GM18867 (cell line): ENCODE data around the gene GIT1.
A peak's percentile ranks its signal among the peaks of the same experiment; 100 is the strongest.

Experiments
- ATAC-seq: cut with Tn5 transposase; IDR thresholded peaks from one replicate; pipeline ENCODE4 v1.9.1; 2021; ENCODE audit warnings: mild to moderate bottlenecking, moderate library complexity; ENCODE audit not compliant: unreplicated experiment

Gene GIT1, protein sequence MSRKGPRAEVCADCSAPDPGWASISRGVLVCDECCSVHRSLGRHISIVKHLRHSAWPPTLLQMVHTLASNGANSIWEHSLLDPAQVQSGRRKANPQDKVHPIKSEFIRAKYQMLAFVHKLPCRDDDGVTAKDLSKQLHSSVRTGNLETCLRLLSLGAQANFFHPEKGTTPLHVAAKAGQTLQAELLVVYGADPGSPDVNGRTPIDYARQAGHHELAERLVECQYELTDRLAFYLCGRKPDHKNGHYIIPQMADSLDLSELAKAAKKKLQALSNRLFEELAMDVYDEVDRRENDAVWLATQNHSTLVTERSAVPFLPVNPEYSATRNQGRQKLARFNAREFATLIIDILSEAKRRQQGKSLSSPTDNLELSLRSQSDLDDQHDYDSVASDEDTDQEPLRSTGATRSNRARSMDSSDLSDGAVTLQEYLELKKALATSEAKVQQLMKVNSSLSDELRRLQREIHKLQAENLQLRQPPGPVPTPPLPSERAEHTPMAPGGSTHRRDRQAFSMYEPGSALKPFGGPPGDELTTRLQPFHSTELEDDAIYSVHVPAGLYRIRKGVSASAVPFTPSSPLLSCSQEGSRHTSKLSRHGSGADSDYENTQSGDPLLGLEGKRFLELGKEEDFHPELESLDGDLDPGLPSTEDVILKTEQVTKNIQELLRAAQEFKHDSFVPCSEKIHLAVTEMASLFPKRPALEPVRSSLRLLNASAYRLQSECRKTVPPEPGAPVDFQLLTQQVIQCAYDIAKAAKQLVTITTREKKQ

DNA sequence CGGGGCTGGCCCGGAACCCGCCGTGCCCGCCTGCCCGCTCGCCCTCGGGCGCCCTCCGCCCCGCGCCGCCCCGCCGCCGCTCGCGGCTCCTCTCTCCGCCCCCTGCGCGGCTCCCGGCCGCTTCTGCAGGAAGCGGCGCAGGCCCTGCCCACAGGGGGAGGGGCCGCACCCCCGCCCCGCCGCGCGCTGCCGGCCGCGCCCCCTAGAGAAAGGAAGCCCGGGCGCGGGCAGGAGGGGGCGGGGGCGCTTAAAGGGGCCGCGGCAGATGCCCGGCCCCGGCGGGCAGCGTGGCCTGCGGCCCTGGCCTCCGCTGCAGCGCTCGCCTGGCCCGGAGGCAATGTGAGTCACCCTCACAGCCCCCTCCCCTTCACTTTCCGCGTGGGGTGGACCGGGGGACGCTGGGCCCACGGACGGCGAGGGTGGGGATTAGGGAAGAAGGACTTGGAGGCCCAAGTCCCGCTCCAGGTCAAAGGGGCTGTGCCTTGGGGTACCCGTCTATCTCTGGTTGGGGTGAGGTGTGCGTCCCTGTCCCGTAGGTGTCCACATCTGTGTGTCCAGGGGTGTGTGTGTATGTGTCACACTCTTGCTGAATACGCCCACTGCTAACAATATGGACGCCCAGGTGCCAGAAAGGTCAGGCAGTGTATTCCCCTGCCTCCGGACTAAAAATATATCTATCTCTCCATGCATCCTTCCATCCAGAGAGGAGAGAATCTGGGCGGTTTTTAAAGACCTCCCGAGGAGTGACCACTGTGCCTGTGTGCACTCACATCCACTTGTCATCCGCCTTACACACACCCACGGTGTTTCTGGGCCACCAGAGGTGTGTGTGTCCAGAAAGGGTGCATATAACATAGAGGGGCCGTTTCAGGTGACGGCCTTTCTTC is at the start of gene GIT1:
Gene GIT1, minus strand, starts transcription at position 125 of the 887 bp plus-strand sequence. CDS start 270 bp downstream, outside the sequence.
- peak; percentile 61 for ATAC-seq

DNA sequence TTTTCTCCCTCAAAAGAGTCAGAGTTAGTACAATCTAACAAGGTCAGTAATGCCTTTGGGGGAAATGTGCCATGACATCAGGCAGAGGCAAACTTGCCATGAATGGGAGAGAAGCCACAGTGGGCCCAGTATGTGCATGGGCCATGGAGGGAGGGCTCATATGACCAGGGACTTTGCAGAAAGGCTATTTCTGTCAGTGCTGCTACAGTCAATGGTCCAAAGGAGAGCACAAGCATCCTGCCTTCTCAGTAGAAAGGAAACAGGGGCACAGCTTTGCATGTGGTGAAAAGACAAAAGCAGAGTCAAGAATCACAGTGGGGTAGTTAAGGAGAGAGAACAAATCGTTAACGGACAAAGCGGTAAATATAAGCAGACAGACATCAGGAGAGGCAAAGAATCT is 44.4 kb upstream of the GIT1 start:
- no peak for ATAC-seq

DNA sequence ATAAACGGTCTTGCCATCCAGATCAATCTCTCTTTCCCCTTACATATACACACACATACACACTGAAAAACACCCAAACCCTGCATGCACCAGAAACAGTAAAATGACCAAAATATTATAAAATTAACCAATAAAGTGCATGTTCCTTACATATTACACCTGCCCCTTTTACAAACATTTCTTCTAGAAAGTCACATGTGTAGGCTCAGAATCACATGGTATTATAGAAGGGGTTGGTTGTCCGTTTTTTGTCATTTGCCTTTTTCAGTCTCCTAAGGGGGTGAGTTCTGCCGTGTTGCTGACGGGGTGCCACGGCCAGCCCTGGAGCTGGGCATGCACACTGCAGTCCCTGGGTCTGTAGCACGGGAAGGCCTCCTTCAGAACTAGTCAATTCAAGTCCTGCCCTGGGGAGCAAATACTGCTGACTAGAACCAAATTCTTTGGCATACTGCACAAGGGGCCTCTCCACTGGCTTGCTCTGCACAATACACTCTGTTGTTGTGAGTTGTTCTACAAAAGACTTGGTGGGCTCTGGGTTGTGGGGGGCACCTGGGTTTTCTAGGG is 41.3 kb upstream of the GIT1 start:
- ATAC-seq = no peak

DNA sequence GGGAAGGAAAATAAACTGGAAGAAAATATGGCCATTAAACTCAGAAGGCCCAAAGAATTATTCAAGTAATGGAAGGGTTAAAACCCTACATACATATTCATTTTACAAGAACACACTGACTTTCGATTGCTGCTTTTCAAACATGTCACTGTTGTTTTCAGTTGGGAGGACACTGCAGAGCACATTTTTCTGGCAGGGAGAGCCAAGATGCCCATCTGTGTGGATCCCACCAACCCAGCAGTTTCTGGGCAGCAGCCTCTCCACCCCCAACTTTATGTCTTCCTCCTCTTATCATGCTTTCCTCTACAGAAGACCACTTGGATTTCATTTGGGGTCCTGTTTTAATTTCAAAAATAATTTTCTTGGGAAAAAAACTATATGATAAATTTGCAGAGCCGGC is 40.4 kb upstream of the GIT1 start:
- no peak for ATAC-seq

DNA sequence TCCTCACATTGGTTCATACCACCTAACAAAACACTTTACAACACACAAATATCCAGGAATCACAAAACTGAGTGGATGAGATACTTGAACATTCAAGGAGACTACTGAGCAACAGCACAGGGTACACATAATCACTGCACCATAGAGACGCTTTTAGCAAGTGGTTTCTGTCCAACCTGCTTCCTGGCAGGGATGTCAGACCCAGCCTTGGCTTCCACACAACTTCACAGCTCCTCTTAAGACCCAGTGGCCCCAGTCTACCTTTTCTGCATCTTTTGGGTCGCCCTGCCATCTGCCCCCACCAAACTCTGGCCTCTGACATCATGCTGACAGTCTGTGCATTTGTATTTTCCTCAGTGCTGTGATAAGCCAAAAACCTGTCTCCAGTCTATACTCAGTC is 39.2 kb upstream of the GIT1 start:
- no peak for ATAC-seq

DNA sequence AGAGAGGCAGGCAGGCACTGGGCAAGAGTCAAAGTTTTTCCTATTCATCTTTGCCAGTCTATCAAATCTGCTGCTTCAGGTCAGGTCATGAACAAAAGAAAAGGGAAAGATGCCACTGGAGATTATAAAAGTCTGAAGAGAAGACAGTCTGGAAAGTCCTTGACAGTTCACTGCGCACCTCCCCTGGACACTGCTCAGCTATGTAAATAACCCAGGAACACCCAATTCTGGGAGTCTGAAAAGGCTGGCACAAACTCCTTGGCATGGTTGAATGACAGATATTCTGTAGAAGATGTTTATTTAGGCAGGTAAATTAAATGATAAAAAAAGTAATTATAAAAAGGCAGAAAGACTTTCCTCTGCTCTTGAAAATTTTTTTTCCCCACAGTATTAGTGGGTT is 38.5 kb upstream of the GIT1 start:
- no peak for ATAC-seq

DNA sequence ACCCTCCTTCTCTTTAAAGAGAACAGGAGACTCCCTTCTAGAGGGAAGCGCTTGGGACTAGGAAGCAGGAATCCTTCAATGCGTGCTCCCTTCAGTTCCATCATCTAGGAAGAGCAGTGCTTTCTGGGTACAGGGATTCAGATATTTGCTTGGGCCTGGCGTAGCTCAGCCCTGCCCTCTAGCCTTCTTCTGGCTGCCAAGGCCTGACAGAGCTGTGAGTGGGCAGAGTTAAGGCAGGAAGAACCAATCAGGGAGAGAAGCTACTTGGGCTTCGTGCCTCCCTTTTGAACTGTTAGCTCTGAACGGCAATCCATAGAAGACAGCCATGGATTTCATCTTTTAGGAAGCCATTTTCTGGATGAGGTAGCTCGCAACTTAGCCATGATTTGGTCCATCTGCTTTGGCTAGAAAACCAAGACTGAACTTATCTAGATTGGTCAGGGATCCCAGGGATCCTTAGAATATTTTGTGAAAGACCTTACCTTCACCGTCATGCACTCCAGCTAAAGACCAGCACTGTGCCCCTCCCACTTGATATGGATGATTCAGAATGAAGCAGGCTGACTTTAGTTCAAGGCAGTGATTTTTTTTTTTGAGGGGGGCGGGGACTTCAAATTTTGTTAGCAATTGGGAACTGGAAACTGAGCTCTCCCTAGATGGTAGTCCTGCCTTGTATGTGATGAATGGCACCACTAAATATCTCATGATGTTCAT is 35.7 kb upstream of the GIT1 start:
- ATAC-seq = no peak

DNA sequence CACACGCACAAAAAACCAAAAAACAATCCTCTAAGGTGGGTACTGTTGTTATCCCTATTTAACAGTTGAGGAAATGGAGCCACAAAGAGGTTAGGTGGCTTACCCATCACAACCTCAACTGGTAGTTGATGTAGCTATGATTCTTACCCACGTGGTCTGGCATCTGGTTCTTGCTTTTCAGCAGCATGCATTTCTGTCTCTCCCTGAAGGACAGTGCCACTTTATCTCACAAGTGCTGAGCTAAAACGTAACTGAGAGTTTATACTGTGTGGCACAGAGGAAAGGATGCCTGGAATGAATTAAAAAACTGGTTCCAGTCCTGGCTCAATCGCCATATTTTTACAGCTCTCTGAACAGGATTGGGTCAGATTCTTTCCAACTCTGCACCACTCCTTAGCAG is 35.1 kb upstream of the GIT1 start:
- no peak for ATAC-seq

DNA sequence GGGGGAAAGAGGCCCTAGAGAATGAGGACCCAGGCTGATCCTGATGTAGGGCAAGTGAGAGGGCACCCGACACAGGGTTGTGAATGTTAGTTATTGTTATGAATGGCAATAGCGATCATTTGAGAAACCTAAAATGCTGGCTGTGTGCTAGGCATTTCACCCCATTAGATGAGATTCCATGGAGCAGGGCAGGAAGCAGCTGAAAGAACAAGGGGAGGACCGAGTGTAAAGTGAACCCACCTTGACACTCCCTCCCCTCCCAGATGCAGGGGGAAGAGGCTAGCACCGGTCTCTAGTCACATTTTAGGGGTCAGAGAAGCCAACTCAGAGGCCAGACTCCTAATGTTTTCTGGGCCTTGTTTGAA is 33.8 kb upstream of the GIT1 start:
- ATAC-seq = peak; percentile 7

DNA sequence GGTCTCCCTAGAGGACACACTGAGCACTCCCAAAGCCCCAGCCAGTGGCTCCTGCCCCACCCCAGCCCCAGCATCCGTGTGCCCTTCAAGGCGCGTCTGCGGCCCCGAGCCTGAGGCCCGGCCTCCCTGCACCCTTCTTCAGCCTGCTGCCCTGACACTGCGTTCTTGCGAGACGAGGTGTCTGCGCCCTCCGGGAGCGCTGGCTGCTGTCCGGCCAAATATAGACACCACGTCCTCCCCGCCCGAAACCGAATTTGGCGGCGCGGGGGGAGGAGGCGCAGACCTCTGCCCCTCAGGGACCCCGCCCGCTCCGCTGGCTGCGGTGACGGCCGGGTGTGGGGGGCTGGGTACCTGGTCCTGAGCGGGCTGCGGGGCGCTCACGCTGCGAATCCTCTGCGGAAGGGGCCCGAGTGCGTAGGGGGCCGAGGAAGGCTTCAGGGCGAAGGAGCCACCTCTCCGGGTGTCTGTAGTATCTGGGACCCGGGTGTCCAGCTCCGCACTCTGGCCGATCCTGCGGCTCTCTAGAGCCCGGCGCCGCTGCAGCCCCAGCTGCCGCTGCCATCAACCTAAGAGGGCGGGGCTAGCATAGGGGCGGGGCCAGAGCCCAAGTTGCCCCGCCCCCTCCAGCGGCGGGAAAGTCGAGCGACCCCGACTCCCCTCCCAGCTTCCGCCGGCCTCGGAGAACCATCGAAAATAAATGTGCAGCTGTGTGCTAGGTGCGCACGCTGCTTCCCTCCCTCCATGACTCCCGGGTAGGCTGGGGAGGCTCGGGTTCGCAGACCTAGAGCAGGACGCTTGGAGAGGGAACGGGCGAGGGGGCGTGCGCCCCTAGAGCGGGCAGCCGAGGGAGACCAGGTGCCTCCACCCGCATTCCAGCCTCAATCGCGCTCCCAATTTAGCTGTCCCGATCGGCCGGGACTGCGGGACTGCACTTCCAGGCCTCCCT is 33.2 kb upstream of the GIT1 start, which contains the start of gene CORO6:
Gene CORO6, minus strand, starts transcription at position 576 of the 946 bp plus-strand sequence. CDS start 1,491 bp downstream, outside the sequence.
- ATAC-seq = peak; percentile 58

DNA sequence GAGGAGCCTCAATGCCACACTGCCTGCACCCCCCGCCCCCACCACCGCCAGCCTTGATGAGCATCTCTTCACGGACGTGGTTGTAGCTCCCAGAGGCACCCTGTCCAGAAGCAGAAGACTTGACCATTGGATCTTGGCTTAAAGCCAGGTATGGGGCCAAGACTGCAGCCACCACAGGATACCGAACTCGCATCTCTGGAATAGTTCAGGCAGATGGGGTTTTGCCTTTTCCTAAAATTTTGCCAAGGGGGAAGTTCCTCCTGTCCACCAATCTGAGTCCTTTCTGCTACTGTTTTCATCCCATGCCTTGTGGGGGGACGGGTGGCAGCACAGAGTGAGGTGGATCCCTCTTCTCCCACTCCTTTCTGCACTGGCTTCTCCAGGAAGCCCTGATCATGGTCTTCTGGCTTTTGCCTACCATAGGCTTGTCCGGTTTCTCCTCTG is 32.3 kb upstream of the GIT1 start:
- no peak for ATAC-seq

DNA sequence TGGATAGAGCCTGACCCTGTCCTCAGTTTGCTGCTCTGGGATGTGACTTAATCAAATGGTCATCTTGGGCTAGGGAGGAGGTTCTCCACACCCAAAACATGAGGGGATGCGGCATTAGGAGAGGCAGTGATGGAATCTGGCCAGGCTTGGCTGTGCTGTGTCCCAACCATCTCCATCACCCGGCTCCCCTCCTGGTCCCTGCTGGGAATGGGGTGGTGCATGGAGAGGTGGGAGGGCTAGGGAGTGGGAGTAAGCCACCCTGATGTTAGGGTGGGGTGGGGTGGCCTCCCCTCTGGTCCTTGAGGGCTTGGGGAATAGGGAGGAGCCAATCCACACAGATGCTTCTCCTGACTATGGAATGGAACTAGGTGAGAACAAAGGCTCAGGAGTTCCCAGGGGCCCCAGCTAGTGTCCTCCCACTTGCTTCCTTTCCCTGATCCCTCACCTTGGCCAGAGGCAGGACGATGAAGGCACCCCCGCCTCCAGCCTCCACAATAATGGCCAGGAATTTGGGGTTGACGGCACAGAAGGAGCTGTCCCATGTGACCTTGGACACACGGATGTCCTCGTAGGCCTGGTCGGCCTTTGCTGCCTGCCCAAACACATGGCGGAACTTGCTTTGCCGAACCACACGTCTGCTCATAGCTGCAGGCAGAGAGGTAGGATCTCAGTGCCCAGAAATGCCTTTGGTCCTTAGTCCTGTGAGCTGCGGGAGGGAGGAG is 31.5 kb upstream of the GIT1 start:
- ATAC-seq = no peak

DNA sequence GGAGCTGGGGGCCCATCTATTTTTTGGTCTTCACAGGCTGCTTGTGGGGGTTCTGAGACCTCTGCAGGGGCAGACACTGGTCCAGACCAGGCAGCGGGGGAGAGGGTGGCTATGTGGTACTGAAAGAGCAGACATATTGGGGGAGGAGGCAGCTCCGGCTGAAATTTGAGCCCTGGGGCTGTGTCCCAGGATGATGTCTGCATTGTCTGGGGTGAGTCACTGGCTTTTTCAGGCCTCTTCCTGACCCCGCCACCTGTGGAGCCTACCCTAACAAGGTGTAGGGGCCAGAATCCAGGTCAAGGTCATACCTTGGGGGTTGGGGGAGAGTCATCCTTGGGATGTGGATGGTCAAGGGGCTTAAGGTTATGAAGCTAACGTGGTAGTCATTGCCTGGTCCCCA is 30.8 kb upstream of the GIT1 start:
- no peak for ATAC-seq

DNA sequence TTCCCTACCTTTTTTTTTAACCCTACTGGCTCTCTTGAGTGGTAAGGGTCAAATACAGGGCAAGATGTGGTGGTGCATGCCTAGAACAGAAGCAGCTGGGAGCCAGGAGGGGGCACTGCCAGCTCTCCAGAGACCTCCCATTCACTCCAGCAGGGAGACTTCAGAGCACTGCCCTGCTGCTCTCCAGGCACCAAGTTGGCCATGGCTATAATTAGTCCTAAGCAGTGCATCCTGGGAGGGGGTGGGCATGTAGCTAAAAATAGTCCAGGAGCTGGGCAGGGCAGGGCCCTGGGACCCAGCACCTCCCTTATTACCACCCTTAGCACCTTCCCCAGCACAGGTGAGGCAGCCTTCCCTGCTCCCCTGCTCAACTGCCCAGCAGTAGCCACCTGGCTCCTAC is 29.8 kb upstream of the GIT1 start:
- ATAC-seq = no peak

DNA sequence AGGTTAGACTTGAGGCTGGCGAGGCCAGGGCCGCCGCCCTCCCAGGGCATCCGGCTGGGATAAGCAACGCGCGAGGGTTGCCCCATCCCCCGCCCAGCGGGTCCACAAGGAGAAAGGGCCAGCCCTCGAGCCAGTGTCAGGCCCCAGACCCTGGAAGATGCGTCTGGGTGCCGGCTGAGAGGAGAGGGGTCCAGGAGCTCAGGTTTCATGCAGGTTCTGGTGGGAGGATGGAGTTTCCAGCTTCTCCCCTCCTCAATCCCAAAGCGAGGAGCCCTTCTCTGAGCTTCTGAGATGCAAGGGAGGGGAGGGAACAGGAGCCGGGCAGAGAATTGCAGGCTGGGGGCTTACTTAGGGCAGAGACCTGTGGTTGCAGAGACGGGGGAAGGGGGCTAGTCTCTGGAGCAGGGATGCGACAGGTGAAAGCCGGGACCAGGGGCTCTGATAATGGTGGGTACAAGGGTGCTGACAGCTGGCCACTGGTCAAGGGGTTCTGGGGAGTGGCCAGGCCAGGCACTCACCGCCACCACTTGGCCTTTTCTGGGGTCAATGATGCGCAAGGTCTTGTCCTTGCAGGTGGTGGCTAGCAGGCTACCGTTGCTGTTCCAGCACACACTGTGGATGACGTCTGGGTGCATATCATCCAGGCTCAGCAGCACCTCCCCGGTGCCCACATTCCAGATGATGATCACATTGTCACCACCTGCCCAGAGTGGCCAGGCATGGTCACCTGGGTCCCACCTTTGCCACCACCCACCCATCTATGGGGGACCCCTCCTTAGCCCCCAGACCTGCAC is 29.0 kb upstream of the GIT1 start:
- ATAC-seq = no peak

DNA sequence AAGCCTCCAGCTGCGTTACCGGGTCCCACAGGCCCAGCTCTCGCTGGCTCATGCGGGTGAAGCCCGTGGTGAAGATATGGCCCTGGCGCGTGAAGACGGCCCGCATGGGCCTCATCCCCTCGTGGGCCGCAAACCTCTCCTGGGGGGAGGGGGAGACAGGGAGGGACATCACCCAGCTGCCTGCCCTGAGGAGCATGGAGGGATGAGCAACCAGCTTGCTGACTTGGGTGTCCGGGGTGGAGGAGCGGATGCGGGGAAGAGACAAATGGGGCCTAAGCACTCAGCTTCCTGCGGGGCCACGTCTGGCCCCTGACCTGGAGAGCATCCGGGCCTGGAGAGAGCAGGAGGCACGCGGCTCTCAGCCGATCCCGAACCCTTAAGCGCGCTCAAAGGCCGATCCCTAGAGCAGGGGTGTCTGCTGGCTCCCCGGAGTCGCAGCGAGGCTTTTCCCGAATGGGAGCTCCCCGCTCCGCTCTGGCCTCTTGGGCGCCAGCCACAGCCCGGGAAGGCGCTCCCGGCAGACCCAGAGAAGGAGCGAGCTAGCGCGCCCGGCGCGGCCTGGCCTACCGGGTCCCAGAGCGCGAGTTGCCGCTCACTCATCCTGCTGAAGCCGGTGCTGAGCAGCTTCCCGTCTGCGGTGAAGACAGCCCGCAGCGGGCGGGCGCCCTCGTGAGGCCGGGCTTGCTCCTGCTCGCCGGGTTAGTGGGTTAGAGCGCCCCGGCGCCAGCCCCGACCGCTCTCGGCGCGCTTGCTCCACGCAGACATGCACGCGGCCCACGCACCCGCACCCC is 28.2 kb upstream of the GIT1 start:
- ATAC-seq = peak; percentile 36

DNA sequence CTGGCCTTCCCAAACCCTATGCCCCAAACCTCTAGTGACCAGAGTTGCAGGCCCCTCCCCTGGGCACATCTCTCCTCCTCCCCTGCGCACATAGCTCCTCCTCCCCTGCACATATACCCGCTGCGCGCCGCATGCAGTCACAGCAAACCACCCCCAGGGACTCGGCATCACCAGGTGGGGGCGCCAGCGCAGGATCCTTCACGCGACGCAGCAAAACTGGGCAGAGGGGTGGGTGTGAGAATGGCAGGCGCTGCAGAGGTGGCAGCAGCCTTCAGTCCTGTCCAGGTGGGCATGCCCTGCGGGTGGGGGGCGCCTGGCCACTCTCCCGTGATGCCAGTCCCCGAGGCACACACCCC is 27.7 kb upstream of the GIT1 start:
- ATAC-seq = peak; percentile 56
